ENCODE results near the gene FBXL4. TPM values are rescaled to one million over a fixed set of nuclear protein-coding genes. Genes with fewer than 3 reads are reported as not detected.

FBXL4 gene
- total and polyA plus RNA-seq, 2 of the 8 experiments (the other 6 are each of a cell fraction or from before 2014, with no cell fraction given) = 6.9 to 13.8 TPM

GRCh38 chr6:98840996-98841513 is 106.7 kb downstream of the FBXL4 start (continued):
- TF ChIP-seq E2F6 (IDR thresholded peaks at IDR 0.05) = no peak
- TF ChIP-seq CTBP2 (IDR thresholded peaks at IDR 0.05; ENCODE audit: borderline replicate concordance, insufficient read depth, insufficient read length, low read length) = no peak
- TF ChIP-seq RBBP5 (IDR thresholded peaks at IDR 0.05; ENCODE audit: borderline replicate concordance, low read depth, low read length) = no peak

Data from H1 (cell line).